Activated T-cell treated with anti-CD3 and anti-CD28 coated beads for 4 hours (primary cell): ENCODE measurements around the gene ANKRD13D.
A peak's percentile ranks its signal among the peaks of the same experiment; 100 is the strongest.
"Not testable (repeated sequence)": the region's sequence is repeated elsewhere in the genome, so short reads cannot be mapped to it uniquely, and the experiment has no call there.

Source experiments
- DNase-seq: peaks from one replicate; pipeline ENCODE4 v3.0.0-alpha.2; 2020

The ANKRD13D gene

DNA sequence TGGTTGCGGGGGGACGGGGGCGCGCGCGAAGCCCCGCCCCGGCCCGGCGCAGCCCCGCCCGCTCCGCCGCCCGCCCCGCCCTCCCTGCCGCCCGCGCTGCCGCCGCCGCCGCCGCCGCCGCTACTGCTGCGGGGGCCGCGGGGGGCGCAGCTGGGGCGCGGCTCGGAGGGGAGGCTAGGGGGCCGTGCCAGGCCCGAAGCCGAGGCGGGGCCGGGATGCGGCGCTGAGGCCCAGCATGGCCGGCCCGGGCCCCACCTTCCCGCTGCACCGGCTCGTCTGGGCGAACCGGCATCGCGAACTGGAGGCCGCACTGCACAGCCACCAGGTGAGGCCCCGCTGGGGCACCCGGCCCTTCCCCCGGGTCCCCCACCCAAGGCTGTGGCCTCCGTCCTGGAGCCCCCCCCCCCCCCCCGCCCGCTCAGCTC is at the start of gene ANKRD13D:
TSS of gene ANKRD13D (plus strand) at position 78 of the 425 bp plus-strand sequence. CDS start at position 236, 158 bp downstream.
- no peak for DNase-seq

DNA sequence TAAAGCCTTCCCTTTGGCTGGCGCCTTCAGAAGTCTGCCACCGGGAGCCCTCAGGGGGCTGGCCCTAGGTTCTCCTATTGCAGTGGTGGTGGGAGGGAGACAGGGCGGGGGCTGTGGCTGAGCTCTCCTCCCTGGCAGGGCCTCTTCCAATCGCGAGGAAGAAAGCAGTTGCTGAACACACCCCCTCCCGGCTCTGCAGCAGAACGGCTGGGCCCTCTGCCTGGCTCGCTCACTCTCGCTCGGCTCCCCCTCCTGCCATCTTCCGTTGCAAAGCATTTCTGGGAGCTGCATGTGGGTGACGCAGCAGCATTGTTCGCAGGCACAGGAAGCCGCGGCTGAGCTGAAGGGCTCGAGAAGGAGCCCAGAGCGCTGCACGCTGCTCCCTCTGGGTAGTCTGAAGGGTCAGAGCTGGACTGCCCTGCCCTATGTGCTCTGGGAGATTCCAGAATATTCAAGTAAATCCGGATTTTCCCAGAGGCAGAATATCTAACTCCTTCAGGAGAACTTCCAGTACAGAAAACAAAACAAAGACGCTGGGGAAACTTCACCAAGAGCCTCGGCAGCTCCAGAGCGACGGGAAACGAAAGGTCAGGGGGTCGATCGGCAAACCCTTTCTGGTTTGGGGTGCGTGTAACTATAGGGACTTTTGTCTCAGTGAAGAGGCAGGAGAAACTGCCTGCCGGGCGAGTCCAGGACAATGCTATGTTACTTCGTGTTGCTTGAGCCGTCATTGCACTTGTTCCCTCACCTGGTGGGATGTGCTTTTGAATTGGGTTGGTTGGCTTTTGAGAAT is 49.1 kb upstream of the ANKRD13D start:
- DNase-seq = peak; percentile 89

DNA sequence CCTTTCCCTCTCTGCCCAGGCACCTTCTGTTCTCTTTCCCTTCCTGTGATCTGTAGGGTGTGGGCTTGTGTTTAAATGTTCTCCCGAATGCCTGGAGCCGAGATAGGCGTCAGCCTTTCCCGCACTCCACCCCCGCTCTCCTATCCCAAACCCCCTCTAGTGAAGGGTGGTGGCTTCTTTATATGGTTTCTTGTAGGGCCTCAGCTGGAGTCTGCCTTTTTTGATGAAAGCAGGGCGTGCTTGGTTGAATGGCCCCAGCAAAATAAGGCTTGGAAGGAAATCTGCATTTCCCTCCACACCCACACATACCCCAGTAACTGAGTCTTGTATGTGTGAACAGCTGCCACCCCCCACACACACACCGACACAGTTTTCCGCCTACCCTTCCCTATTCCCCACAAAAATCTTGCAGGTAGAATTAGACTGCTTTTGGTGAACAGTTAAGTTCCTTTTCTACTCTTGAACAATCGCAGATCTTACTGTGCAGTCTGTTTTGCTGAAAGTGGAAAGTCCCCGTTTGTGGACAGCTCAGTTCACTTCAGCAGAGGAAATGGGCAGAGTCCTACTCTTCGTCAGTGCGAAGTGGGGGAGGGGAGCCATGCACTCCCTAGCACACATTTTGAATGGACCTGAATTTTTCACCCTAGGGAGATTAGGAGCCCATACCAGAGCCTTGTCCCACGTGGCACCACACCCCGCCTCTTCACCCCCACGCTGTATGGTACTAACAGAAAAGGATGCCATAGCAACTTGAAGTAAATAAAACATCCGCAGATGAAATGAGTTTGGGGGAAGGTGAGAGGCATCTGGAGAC is 48.3 kb upstream of the ANKRD13D start:
- peak; percentile 58 for DNase-seq

DNA sequence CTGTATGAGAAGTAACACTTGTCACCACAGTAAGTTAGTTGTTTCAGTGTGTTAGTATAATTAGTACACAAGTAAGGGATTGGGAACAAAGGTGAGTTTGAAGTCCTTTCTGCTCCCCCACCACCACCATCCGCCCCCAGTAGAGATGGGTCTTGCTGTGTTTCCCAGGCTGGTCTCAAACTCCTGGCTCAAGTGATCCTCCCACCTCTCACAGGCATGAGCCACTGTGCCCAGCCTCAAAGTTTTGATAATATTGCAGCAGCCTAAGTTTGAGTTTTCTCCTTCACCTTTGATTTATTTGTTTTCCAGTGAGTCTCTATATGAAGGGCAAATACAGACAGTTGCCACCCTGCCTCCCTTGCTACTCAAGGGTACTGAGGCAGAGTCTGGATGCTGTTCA is 46.6 kb upstream of the ANKRD13D start:
- no peak for DNase-seq

DNA sequence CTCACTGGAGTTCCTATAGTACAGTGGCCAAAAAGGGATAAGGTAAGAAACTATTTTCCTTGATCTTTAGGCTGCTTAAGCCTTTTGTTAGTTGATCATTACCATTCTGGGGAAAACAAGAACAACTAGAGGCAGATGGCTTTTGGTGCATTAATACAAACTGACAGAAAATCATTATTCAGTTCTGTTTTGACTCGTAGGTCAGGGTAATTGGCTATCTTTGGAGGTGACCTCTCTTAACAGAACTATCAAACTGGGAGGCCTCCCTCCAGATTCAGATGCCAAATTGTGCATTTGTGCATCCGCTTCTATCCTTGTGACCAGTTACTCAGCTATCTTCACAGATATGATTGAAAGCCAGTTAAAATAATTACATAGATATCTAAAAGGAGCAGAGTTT is 46.1 kb upstream of the ANKRD13D start:
- no peak for DNase-seq

DNA sequence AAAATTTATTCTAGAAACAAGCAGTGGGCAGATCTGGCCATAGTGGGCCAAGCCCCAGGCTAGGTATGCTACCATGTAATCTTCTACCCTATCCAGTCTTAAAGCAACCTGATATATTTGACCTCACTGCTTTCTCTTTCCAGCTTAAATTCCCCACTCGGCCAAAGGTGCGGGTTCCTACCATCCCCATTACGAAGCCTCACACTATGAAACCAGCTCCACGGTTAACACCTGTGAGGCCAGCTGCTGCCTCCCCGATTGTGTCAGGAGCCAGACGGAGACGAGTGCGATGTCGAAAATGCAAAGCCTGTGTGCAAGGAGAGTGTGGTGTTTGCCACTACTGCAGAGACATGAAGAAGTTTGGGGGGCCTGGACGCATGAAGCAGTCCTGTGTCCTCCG is 44.1 kb upstream of the ANKRD13D start:
- no peak for DNase-seq

DNA sequence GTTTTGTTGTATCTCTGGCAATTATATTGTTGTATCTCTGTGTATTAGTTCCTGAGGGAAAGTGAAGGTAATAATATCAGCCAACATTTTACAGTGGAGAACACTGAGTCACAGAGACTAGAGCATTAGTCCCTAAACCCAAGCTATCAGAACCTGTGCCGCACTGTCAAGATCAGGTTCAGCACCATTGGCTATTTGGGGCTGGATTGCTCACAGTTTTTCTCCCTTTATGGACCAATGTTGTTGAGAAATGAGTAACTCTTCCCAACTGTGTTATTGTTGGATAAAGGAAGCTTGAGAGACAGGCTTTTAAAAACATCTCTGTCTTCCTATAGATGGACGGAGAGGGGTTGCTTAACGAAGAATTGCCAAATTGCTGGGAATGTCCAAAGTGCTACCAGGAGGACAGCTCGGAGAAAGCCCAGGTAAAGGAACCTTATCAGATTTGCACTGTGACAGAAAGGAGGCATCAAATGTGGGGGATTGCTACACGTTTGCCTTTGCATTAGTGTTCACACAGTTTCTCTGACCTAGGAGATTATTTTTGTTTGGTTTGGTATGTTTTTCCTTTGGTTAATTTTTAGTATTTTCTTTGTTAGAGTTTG is 41.1 kb upstream of the ANKRD13D start:
- DNase-seq = no peak

DNA sequence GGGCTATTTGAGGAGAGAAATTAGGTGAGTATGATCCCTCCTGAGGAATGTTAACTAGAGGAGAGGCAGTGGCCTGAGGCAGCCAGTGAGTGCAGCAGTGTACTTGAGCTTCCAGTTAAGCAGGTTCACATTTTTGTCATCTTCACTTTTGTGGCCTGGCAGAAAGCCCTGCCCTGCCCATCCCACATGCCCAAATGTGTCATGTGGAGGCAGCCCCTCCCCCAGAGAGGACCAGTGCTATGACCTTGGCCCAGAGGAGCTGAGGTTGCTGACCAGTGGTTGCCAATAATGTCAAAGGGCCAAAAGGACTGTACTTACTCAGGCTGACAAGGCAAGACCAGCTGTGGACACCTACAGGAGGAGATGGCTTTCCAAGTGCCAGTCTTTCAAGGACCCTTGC is 40.5 kb upstream of the ANKRD13D start:
- DNase-seq = no peak

DNA sequence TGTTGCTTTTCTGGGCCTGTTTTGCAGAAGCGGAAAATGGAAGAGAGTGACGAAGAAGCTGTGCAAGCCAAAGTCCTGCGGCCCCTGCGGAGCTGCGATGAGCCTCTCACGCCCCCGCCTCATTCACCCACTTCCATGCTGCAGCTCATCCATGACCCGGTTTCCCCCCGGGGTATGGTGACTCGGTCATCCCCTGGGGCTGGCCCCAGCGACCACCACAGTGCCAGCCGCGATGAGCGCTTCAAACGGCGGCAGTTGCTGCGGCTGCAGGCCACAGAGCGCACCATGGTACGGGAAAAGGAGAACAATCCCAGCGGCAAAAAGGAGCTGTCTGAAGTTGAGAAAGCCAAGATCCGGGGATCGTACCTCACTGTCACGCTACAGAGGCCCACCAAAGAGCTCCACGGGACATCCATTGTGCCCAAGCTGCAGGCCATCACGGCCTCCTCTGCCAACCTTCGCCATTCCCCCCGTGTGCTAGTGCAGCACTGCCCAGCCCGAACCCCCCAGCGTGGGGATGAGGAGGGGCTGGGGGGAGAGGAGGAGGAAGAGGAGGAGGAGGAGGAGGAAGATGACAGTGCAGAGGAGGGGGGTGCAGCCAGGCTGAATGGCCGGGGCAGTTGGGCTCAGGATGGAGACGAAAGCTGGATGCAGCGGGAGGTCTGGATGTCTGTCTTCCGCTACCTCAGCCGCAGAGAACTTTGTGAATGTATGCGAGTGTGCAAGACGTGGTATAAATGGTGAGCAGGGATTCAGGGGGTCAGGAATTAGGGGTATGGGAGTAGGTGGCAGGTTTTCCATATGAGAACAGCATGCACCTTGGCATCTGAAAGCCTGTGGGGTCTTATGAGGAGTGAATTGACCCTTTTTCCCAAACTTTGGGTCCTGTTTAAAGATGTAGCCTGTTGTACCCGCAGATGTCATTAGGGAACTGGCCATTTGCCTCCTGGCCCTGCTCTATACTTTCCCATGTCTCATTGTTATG is 38.8 kb upstream of the ANKRD13D start:
- DNase-seq = no peak

DNA sequence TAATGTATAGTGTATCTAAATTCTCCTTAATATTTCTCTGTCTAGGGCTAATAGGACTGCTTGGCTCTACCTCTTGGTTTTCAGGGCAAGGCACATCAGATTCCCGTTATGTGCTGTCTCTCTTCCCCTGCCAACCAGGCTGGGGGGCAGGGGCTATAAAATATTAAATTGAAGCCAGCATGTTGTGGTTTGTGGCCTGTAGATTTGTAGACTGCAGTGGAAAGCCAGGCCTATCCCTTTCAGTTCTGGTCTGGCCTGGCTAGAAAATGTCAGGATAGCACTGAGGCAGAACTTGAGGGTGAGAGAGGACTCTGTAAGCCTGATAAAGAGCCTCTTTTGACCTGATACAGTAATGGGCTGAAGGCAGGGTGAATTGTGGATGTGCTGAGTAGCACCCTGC is 37.3 kb upstream of the ANKRD13D start:
- no peak for DNase-seq

DNA sequence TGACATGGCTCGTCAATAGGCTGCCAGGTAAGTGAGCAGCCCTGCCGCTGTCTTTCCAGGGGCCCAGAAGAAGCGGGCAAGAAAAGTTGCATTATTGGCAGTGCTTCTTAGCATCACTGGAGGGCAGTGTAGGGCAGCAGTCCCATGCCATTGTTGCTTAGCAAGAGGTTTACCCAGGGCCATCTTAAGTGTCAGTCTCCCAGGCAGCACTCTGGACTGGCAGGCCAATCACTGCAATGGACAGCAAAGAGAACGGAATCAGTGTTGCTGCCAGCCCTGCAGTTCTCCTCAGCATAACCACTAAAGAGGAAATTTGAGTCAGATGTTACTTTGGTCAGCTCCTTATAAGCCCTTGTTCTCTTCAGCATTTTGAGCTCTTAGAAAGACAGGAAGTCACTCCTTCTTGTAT is 36.3 kb upstream of the ANKRD13D start:
- DNase-seq = no peak

DNA sequence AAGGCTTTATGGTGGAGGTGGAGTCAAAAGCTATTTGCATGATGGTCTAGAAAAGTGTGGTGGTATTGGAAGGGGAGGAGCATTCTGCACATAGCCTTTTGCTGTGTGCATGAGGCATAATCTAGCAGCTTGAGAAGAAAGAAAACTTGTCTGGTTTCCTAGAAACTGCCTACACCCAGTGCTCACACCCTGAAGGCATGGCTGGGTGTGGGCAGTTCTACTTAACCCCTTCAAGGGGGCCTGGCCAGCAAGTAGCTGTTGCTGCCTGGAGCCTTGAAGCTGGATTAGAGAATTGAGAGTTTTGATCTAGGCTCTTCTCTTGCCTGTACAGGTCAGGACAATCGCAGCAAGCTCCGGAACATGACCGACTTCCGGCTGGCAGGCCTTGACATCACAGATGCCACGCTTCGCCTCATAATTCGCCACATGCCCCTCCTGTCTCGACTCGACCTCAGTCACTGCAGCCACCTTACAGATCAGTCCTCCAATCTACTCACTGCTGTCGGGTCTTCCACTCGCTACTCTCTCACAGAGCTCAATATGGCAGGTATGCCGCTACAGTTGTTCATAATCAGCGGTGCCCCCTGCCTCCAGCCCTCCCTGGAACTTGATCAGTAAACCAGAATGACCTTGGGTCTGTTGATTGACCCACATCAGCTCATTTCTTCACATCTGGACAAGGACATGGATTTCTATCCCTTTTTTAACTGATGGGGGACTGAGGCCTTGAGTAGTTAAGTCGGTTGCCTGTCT is 35.1 kb upstream of the ANKRD13D start:
- no peak for DNase-seq

DNA sequence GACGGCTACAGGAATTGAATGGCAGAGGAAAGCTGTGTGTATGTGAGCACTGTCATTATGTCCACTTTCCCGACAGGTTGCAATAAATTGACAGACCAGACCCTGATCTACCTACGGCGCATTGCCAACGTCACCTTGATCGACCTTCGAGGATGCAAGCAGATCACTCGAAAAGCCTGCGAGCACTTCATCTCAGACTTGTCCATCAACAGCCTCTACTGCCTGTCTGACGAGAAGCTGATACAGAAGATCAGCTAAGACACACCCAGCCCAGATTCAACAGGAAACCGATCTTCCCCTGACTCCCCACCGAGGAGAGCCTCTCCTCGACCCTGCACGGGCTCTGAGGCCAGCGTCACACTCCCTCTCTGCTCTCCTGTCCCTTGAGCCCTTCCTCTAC is 34.3 kb upstream of the ANKRD13D start:
- no peak for DNase-seq

DNA sequence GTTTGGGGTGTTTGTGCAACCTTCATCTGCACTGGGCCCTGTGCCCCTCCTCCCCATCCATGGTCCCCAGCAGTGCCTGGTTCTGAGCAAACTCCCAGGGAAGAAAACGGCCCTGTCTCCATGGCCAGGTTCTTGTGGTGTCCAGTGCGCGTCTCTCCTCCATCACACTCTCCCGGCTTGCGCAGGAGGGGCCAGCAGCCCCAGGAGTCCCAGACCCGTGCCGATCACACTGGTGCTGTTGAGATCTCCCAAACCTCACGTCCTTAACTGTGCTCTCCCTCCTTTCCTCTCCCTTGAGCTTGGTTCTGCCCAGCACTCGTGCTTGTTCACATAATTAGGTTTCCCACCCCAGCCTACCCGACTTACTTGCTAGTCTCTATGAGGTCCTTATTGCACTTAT is 33.8 kb upstream of the ANKRD13D start:
- no peak for DNase-seq

DNA sequence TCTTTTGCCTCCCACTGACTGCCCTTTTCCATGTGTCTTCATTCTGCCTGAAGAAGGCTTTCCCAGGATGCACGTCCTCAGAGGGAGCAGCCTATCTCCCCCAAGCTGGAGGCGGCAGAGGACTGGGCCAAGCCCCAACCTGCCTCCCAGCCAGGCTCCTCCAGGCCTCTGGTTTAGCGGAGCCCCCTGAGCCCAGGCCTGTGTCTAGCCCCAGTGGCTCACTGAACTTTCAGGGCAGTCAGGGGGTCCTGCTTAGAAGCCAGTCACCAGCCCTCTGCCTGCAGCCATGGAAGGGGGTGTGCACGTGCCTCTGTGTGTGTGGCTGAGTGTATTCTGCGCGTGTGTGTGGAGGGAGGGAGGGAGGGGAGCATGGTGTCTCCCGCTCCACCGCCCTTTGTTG is 33.2 kb upstream of the ANKRD13D start:
- DNase-seq = no peak

DNA sequence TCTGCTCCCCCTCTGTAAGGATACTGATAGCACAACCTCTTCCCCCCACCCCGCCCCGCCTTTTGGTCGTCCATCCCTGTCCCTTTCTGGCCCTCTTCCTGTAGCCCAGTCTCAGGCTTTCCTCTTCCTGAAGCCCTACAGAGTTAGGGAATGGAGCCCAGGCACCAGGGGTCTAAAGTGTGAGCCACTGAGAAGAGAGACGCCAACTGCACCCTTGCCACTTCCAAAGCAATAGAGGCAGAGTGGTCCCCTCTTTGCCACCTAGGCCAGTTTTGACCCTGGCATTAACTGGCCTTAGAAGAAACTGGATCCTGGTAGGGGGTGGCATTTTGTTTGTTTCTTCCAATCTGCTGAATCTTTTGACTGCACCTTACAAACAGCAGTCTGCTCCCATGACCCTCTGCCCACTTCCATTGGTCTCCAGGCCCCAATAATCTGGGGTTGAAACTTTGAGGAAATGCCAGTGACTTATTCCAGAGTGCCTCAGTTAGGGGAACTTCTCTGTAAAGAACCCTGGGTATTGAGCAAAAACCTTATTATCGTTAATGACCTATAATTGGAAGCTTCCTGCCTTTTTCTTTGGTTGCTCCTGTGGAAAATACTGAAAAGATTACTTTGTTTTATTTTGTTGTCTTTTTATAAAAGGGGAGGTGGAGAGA is 32.5 kb upstream of the ANKRD13D start:
- no peak for DNase-seq

DNA sequence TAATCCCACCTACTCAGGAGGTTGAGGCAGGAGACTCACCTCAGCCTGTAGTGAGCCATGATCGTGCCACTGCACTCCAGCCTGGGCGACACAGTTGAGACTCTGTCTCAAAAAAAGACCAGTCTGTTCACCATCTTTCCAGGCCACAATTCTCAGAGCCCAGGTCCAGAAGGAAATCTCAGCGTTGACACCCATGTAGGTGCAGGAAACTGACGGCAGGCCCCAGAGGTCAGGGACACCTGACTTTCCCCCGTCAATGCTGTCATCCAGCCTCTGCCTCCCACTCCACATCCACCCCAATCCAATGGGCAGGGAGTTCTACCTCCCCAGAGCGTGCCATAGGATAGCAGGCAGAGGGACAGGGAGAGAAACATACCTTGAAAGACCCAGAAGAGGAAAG is 28.7 kb upstream of the ANKRD13D start:
- DNase-seq = no peak

DNA sequence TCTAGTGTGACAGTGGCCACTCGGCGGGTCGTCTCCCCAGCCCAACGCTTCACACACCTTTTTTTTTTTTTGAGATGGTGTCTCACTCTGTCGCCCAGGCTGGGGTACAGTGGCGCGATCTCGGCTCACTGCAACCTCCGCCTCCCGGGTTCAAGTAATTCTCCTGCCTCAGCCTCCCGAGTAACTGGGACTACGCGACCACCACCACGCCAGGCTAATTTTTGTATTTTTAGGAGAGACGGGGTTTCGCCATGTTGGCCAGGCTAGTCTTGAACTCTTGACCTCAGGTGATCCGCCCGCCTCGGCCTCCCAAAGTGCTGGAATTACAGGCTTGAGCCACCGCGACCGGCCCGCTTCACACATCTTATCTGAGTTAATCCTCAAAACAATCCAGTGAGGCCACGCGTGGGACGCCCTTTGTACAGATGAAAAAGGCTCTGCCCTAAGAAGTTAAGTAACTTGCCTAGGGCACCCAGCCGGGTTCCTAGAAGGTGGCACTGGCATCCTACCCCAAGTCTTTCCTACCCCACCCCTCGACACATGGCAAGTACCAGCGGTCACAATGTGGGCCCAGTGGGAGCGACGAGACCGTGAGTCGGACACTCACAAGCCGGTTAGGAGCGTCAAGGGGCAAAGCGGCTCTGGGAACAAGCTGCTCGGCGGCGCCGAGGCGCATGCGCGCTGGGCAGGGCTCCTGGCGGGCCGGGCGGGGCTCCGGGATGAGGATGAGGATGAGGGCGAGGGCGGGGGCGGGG is 28.0 kb upstream of the ANKRD13D start:
- DNase-seq = not testable (repeated sequence)

DNA sequence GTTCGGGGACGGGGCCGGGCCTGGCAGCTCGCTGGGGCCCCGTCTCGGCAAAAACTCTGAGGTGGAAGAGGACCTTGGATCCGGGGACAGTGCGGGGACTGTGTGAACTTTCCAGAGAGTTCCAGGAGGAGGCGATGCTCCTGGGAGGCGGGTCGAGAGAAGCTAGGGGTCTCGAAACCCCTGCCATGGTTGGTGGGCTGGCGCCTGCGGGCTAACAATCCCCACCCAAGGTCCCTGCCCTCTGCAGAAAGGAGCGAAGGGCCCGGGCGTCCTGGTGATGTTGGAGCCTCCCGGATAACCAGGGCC is 27.5 kb upstream of the ANKRD13D start:
- DNase-seq = no peak

DNA sequence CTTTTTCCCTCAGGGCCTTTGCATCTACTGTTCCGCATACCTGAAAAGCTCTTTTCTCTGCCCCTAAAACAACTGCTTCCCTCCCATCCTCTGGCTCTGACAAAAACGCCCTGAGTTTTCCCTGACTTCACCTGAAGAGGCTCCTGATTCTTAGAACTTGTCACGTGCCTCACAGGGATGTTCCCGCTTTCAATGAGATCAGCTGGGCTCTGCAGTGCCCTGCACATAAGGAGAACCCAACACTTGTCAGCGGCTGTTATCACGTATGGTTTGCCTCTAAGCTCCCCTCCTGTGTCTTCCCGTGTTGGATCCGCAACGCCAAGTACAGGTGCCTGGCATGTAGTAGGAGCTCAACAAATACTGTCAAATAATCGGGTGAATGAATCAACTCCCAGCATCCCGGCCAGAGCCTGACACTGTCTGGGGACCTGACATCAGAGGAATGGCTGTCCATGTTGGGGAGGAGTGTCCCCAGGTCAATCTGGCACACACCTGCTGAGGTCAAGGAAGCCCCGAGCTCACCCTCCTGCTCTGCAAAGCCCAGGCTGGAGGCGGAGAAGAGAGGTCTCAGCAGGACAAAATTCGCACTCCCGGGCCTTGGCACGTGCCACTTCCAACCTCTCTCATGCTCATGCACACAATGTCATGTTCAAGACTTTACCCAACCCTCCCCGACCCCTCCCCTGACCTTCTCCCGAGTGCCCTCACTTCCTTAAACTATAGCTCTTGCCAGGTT is 27.0 kb upstream of the ANKRD13D start:
- DNase-seq = no peak
